Esophagus (tissue), 2 donors: ENCODE measurements around the gene SH3PXD2A. TPM values are rescaled to one million over a fixed set of nuclear protein-coding genes. Genes with fewer than 3 reads are reported as not detected.
"Not testable (repeated sequence)": the region's sequence is repeated elsewhere in the genome, so short reads cannot be mapped to it uniquely, and the experiment has no call there.

Experiments
- H3K27ac ChIP-seq, 2 donors: one replicate each; pipeline ENCODE4 v1.5.1; 2013; ENCODE audit warnings: low read depth in 2 of 2, mild to moderate bottlenecking in 2 of 2, inconsistent platforms in 1 of 2, low read length in 1 of 2, moderate library complexity in 1 of 2
- H3K27me3 ChIP-seq, 2 donors: one replicate each; pipeline ENCODE4 v1.6.1; 2013; ENCODE audit warnings: low read length in 2 of 2, control low read depth in 1 of 2, mild to moderate bottlenecking in 1 of 2; ENCODE audit not compliant: insufficient read depth in 2 of 2, control insufficient read depth in 1 of 2
- H3K36me3 ChIP-seq, 2 donors: one replicate each; pipeline ENCODE4 v1.6.1; 2013; ENCODE audit warnings: low read length in 1 of 2; ENCODE audit not compliant: control insufficient read depth in 2 of 2, insufficient read depth in 2 of 2
- H3K4me1 ChIP-seq, 2 donors: one replicate each; pipeline ENCODE4 v1.6.1; 2013; ENCODE audit warnings: low read length in 1 of 2; ENCODE audit not compliant: control insufficient read depth in 2 of 2, insufficient read depth in 2 of 2
- H3K4me3 ChIP-seq, 2 donors: one replicate each; pipeline ENCODE4 v1.5.1; 2013; ENCODE audit warnings: low read length in 2 of 2, mild to moderate bottlenecking in 2 of 2, low read depth in 1 of 2, moderate library complexity in 1 of 2
- H3K9me3 ChIP-seq, 2 donors: one replicate each; pipeline ENCODE4 v1.6.1; 2013; ENCODE audit warnings: mild to moderate bottlenecking in 2 of 2, low read depth in 1 of 2, low read length in 1 of 2, moderate library complexity in 1 of 2; ENCODE audit not compliant: control insufficient read depth in 2 of 2, insufficient read depth in 1 of 2
- WGBS, 2 donors: extraction: QIAGEN DNeasy Blood & Tissue Kit; methylation state at CpG; one replicate each; pipeline ENCODE4 v1.1.7; 2013; 5-methylcytosine and 5-hydroxymethylcytosine counted together
- polyA plus RNA-seq, 2 donors: library from polyadenylated mRNA; stranded (reverse); fragments of 200-250 nt; gene quantifications; one replicate each; pipeline ENCODE4 v1.2.3, GENCODE V29; 2013
- donor health status: healthy with polysubstance abuse.
- donor health status: Bipolar disorder and iron deficiency.

Gene SH3PXD2A
- polyA plus RNA-seq, 2 donors = 14.9 to 34.2 TPM

DNA sequence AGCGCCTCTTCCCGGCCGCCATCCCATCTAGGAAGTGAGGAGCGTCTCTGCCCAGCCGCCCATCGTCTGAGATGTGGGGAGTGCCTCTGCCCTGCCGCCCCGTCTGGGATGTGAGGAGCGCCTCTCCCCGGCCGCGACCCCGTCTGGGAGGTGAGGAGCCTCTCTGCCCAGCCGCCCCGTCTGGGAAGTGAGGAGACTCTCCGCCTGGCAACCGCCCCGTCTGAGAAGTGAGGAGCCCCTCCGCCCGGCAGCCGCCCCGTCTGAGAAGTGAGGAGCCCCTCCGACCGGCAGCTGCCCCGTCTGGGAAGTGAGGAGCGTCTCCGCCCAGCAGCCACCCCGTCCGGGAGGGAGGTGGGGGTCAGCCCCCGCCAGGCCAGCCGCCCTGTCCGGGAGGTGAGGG, 248.3 kb downstream of the SH3PXD2A start:
- H3K4me1 ChIP-seq, H3K27ac ChIP-seq, H3K9me3 ChIP-seq, H3K27me3 ChIP-seq, H3K4me3 ChIP-seq: not testable (repeated sequence)
- peaks cover 12 to 33% of the 10 kb centered on the region in 2 donors for H3K36me3 ChIP-seq
- 93 to 94% methylated on average over 10 to 29 of the region's 32 CpGs for WGBS, 2 donors

DNA sequence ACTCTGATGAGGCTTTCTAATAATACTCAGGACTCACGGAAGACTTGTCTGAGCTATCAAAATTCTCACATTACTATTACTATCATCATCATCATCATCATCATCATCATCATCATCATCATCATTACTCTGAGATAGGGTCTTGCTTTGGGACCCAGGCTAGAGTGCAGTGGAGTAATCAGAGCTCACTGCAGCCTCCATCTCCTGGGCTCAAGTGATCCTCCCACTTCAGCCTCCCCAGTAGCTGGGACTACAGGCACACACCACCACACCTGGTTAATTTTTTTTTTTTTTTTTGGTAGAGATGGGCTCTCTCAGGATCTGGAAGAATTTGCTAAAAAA, 249.3 kb downstream of the SH3PXD2A start:
- not testable (repeated sequence) for H3K27me3 ChIP-seq, H3K27ac ChIP-seq, H3K4me3 ChIP-seq, H3K4me1 ChIP-seq, H3K9me3 ChIP-seq
- H3K36me3 ChIP-seq = peaks cover 13 to 36% of the 10 kb centered on the region in 2 donors
- WGBS, 2 donors = 74 to 95% methylated on average over 1 of the region's 1 CpG

DNA sequence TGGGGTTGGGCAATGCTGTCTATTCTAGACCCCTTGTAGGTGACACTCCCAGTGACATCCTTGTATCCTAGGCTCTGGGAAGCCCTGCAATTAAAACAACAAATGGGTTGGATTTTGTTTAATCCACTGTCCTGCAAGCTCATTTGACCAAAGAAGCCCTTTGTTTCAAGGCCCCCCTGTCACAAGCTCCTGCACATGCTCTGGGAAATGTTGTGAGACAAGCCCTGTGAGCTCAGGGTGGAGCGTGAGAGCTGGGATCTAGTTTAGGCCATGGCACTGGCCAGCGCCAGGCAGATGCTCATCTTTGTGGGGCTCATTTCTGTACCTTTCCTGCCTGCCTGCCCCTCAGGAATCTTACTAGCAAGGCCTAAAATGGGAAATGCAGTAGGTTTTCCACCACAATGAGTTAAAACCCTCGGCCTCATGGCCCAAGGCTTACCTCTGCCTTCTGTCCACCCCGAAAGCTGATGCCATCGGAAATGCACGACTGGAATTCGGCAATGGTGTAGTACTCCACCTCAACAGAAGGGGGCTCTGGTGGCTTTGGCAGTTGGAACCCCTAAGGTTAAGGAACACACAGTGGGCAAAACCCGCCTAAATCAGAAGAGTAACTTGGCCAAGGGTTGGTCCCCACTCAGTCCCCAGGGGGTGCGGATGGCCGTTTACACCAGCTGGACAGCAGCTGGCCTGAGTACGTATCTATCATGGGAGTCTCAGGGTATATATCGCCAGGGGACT, 249.8 kb downstream of the SH3PXD2A start:
- Histone ChIP-seq H3K4me1 (no peaks in the 10 kb centered on the region), H3K36me3 (peaks cover 11 to 33% of the 10 kb centered on the region in 2 donors), H3K4me3 (no peak overlapping the region), H3K27ac (peak overlapping the region in 1 of 2 donors; percentile 22), H3K27me3 (no peaks in the 10 kb centered on the region), H3K9me3 (no peaks in the 10 kb centered on the region)
- WGBS, 2 donors = 60 to 73% methylated on average over 12 of the region's 12 CpGs

DNA sequence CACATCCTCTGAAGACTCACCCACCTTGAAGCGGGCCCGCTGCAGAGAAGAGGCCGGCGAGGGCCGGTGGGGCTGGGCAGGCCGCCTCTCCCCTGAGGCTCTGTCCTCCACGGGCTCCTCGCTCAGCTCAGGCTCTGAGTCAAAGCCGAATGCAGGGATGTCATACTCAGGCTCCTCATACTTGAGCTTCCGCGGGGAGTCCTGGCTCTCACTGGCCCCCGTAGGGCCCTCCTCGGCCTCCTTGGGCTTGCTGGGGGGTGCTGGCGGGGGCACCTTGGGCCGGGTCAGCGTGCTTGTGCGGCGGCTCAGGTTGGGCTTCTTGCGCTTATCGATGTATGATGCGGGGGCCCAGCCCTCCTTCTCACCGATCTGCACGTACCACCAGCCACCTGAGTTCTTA, 252.0 kb downstream of the SH3PXD2A start:
- WGBS, 2 donors = 91 to 95% methylated on average over 22 to 23 of the region's 23 CpGs
- Histone ChIP-seq H3K27me3 (no peaks in the 10 kb centered on the region), H3K4me1 (no peaks in the 10 kb centered on the region), H3K36me3 (peaks cover 7 to 31% of the 10 kb centered on the region in 2 donors), H3K27ac (no peak overlapping the region), H3K4me3 (no peak overlapping the region), H3K9me3 (no peaks in the 10 kb centered on the region)

DNA sequence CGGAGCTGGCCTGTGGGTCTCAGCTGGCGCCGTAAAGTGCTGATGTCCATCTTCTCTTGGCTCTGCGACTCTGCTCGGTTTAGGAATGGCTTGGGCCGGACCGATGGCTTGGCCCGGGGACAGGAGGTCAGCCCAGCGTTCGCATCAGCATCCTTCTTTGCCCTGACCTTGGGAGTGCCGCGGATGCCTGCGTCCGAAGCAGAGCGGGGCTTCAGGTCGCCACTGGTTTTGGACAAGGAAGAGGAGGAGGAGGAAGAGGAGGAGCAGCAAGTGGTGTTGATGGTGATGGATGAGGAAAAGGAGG, 252.6 kb downstream of the SH3PXD2A start:
- WGBS, 2 donors = 91% methylated on average over 16 of the region's 16 CpGs
- Histone ChIP-seq H3K27ac (no peak overlapping the region), H3K36me3 (peaks cover 7 to 31% of the 10 kb centered on the region in 2 donors), H3K9me3 (no peaks in the 10 kb centered on the region), H3K4me1 (no peaks in the 10 kb centered on the region), H3K4me3 (no peak overlapping the region), H3K27me3 (no peaks in the 10 kb centered on the region)

DNA sequence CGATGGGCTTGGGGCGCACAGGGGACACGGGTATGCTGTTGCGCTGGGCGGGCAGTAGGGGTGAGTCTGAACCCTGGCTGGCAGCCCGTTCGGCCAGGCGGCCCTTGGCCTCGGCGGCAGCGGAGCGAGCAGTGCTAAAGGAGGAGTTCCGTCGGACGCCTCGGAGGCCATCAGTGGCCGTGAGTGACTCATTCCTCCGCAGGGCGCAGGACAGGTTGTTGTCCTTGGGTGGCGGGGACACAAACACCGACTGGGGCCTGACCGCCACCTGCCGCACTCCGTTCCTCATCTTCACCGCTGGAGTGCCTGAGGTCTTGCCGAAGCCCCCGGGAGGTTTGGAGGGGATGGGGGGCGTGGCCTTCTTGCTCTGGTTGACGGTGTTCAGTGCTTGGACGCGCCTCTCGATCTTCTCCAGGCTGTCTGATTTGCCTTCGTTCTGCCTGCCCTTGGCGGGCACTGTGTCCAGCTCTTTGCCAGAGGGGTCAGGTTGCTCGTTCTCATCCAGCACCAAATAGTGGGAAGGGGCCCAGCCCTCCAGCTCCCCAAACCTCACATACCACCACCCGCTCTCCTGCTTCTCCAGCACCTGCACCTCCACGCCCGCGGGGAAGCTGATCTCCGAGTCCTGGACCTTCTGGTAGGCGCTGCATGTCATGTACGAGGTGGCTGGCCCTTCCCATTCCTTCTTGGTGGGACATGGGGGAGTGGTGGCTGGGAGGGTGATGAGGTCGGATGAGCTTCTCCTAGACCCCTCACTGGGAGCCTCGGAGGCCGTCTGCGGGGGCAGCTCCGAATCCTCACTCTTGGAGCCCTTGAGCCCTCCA, 253.1 kb downstream of the SH3PXD2A start:
- H3K4me3 ChIP-seq = no peak overlapping the region
- H3K27me3 ChIP-seq = no peaks in the 10 kb centered on the region
- H3K4me1 ChIP-seq = no peaks in the 10 kb centered on the region
- peaks cover 7 to 31% of the 10 kb centered on the region in 2 donors for H3K36me3 ChIP-seq
- no peak overlapping the region for H3K27ac ChIP-seq
- 88 to 89% methylated on average over 47 of the region's 47 CpGs for WGBS, 2 donors
- H3K9me3 ChIP-seq = no peaks in the 10 kb centered on the region

DNA sequence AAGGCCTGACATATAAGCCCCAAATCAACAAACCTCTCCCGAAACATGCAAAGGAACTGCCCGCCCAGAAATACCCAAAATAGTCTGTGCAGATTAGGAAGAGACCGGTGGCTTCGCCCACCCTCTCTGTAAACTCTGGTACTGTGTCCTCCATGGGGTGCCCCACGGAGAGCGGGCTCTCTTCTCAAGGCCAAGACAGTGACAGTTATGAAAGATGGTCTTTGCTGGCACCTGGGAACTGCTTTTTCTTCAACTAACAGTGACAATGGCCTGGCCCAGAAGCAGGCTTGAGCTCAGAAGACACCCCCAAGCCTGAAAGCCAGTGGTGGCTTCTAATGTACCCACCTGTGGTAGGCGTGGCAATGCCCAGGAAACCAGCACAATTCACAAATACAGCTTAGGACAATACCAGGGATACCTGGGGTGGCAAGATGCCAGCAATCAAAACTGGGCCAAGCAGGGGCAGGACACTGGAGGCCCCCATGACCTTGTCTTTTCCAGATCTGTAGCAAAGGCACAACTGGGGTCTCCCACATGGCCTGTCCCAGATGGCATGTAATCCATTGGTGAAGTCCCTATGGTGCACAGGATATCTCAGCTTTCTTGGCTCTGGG, 254.3 kb downstream of the SH3PXD2A start:
- 66% methylated on average over 7 of the region's 7 CpGs for WGBS, 2 donors
- H3K27ac ChIP-seq = peak overlapping the region in 1 of 2 donors; percentile 28
- H3K36me3 ChIP-seq = peaks cover 7 to 33% of the 10 kb centered on the region in 2 donors
- no peaks in the 10 kb centered on the region for H3K9me3 ChIP-seq
- H3K4me1 ChIP-seq = no peaks in the 10 kb centered on the region
- H3K27me3 ChIP-seq = no peaks in the 10 kb centered on the region
- H3K4me3 ChIP-seq = no peak overlapping the region

DNA sequence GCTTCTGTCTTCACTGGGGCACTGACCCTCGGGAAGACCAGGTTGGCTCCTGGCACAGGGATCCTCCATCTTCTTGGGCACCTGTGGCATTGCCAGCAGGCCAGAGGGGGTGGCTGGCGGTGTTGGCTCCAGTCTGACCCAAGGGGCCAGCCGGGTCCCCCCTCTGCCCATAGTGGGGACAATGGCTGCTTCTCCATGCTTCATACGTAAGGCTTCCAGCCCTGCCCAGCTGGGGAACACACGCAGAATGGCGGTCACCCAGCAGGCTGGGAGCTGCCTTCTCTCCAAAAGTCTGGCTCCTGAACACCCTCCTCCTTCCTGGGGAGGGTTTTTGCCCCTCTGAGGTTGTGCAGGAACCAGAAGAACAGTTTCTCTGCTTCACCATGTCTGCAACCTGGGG, 255.1 kb downstream of the SH3PXD2A start:
- 64 to 75% methylated on average over 6 of the region's 6 CpGs for WGBS, 2 donors
- no peaks in the 10 kb centered on the region for H3K4me1 ChIP-seq
- H3K9me3 ChIP-seq = no peaks in the 10 kb centered on the region
- H3K27ac ChIP-seq = no peak overlapping the region
- peaks cover 7 to 33% of the 10 kb centered on the region in 2 donors for H3K36me3 ChIP-seq
- H3K4me3 ChIP-seq = no peak overlapping the region
- no peaks in the 10 kb centered on the region for H3K27me3 ChIP-seq

DNA sequence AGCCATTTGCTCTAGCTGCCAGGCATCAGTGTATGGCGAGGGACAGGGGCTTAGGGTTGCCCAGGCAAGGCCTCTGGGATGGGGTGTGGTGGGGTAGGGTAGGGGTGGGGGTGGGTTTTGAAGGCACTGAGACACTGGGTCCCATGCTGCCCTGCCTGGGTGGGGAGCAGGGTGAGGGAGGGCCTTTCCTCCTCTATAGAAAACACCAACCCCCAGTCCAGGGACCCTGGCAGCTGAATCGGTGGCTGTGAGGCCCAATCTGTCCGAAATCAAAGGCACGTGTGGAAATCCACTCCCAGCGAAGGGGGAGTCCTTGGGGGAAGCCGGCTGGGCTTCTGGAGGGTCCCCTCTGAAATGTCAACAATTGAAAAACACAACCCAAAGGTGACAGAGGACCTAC, 255.5 kb downstream of the SH3PXD2A start:
- H3K9me3 ChIP-seq = no peaks in the 10 kb centered on the region
- H3K27ac ChIP-seq = no peak overlapping the region
- H3K27me3 ChIP-seq = no peaks in the 10 kb centered on the region
- peaks cover 7 to 33% of the 10 kb centered on the region in 2 donors for H3K36me3 ChIP-seq
- no peak overlapping the region for H3K4me3 ChIP-seq
- no peaks in the 10 kb centered on the region for H3K4me1 ChIP-seq
- 65 to 78% methylated on average over 6 of the region's 6 CpGs for WGBS, 2 donors
